HG02973 (cell line): ENCODE results near the gene DGKQ.
A peak's percentile ranks its signal among the peaks of the same experiment; 100 is the strongest.
"Not testable (repeated sequence)": the region's sequence is repeated elsewhere in the genome, so short reads cannot be mapped to it uniquely, and the experiment has no call there.

ENCODE experiments used
- ATAC-seq: cut with Tn5 transposase; IDR thresholded peaks from one replicate; pipeline ENCODE4 v1.9.1; 2021; ENCODE audit warnings: moderate library complexity; ENCODE audit not compliant: unreplicated experiment

The DGKQ gene

GRCh38 chr4:952881-953573, 20.3 kb downstream of the DGKQ start:
- no peak for ATAC-seq

DNA sequence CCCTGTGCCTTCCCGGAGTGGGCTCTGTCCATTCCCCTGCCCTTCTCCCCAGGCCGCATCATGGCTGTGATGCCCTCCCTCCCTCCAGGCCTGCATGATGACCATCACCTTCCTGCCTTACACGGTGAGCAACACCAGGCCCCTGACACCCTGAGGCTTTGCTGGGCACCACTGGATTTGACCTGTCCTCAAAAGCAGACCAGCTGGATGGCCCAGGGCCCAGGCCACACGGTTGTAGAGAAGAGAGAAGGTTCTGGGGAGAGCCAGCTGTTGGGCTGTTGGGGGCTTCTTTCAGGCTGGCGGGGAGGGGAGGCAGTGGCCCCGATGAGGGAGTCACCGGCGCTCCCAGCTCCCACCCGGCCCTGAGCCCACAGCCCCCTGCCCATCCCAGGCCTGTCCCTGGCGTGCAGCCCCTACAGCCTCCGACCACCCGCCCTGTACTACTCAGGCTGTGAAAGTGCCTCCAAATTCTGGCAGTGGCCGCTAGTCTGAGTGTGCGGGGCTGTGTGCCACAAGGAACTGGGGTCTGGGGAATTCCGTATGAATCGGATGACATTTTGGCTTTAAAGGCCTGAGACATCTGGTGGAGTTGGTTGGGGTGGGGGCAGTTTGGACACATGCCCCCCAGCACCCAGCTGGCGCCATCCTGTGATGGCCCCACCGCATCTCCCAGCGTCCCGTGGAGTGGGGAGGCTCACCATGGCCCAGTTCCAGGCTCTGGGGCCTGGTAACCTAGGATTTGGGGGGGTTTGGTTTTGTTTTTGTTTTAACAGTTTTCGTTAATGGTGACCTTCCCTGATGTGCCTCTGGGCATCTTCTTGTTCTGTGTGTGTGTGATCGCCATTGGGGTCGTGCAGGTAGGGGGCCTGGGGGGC, 21.5 kb downstream of the DGKQ start:
- no peak for ATAC-seq

- no peak for ATAC-seq
Observed at GRCh38 chr4:951186-951585, 22.2 kb downstream of the DGKQ start.

GRCh38 chr4:950136-951020, 23.0 kb downstream of the DGKQ start:
- no peak for ATAC-seq

DNA sequence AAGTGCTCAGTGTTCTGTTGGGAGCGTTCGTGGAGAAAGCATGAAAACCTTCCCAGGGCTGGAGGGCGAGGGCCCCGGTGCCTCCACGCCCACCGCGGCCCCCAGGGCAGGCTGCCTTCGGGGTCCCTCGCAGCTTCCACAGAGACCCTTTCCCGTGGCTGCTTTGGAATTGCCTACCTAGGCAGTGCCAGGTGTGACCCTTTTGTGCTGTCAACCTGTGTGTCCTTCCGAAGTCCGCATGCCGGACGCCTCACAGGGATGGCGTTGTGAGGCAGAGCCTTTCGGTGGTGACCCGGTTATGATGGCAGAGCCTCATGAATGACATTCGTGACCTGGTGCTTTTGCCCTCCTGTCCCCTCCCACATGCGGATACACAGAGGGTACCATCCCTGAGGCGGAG, 23.7 kb downstream of the DGKQ start:
- no peak for ATAC-seq

DNA sequence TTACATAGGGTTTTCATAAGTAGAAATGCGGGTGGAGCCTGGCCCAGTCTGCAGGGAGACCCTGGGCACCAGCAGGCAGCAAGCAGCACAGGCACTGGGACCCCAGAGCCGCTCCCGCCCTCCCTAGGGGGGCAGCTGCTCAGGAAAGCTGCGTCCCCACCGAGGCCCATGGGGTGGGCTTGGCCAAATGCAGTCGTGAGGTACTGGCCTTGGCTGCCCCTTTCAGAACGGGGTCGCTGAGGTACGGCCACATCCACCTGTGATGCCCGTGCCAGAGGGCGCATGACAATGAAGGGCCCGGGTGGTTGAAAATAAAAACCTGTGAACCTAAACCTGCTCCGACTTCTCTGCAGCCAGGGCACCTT, 24.5 kb downstream of the DGKQ start:
- no peak for ATAC-seq

DNA sequence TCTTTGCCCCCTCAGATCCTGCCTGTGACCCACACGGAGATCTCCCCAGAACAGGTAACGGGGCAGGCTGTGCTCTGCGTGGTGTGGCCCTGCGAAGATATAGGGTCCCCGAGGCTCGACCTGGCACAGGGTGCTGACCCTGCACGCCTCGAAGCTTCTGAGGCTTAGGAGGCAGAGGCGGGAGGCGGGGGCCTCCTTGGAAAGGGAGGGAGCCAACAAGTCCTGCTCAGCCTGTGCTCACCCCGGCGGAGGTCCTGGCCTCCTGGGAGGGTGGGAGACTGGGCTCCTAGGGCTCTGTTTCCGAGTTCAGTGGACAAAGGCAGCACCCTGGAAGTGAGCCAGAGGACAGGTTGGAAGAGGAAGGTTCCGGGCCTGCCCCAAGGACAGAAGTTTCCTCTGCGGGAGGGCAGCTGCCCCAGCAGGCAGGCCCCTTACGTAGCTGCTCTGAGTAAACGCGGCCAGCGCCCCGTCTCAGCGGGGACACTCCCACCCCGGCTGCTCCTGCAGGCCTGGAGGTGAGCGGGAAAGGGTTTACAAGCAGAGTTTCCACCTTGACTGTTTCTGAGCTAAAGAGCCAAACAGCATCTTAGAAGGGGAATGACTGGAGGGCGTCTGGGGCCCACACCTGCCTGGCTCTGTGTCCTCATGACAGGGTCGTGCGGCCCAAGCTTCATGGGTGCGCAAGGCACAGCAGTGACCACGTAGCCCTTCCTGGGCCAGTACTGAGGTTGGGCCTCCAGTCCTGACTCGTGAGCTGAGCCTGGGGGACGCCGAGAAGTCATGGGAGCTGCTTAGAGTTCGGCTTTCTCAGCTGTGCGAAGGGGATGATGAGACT, 25.1 kb downstream of the DGKQ start:
- ATAC-seq: no peak

DNA sequence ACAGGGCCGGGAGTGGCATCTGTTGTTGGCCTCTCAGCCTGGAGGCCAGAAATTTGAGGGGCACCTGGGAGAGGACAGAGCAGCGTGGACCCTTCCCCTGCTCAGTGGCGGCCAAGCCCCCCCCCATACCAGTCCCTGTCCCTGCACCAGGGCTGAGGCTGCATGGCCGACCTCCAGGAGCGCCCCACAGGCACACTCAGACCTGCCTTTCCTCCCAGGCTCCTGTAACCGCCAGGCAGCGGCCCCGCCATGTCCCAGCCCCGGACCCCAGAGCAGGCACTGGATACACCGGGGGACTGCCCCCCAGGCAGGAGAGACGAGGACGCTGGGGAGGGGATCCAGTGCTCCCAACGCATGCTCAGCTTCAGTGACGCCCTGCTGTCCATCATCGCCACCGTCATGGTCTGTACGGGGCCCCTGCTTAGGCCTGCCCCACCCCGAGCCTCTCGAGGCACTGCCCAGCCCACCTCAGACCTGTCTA, 25.8 kb downstream of the DGKQ start:
- ATAC-seq: no peak

- no peak for ATAC-seq
Observed at GRCh38 chr4:946517-947471, 26.6 kb downstream of the DGKQ start.

DNA sequence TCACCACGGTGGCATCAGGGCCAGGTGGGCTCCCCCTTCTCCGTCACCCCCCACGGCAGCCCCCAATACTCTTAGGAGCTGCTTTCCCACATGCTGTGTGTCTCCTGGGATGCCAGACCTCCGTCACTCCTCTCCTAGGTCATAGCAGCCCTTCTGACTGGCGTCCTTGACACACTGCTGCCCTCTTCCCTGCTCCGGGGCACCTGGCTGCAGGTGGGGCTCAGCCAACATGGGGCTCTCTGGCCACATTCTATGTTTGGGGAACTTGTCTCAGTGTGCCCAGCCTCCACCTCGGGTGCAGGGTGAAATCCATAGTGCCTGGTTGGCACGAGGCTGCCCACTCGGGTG, 27.3 kb downstream of the DGKQ start:
- no peak for ATAC-seq

DNA sequence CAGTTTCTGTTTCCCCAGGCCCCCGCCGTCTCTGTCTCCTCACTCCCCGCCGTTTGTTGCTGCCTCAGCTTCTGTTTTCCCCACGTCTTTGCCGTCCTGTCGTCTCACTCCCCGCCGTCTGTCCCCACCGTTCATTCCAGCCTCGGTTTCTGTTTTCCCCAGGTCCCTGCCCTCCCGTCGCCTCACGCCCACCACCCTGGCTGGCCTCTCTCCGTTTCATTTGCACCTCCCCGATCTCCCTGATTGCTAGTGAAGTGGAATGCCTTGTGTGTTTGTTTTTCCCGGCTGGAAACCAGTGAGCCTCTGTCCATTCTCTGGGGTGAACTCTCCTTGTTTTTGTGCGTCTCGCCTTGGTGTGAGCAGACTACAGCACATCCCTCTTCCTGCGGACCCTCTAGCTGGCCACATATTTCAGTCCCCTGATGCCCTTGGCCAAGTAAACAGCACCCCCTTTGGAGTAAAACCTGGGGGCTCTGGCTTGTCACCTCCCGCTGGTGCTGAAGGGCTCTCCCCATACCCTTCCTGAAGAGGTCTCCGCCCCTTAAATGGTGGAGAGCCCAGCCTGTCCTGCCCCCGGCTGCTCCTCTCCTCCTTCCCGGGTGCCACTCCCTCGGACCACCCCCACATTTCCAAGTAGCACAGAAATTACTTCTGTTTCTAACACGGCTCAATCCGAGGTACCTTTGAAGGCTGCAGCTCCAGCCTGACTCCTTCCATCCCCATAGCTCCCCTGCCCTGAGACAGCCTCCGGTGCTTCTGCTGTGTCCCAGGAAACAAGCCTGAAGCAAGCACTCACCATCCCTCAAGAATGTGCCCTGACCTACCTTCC, 27.9 kb downstream of the DGKQ start:
- no peak for ATAC-seq

GRCh38 chr4:939508-939907, 33.9 kb downstream of the DGKQ start:
- not testable (repeated sequence) for ATAC-seq

DNA sequence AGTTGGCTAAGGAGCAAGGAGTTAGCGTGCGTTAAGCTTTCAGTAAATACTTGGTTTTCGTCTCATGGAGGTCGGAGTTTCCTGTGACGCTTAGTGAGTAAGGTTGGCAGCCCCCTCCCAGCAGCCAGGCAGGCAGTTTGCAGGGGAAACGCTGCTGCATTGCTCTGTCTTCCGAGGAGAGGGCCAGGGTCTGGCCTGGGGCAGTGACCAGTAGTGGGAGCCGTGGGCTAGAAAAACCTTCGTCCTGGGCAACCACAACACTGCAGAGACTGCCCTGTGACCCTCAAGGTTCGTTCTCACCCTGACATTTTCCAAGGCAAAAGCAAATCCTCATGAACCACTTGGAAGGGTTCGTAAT, 40.7 kb downstream of the DGKQ start:
- peak; percentile 1 for ATAC-seq

- peak; percentile 81 for ATAC-seq
Observed at GRCh38 chr4:931960-932712, 41.2 kb downstream of the DGKQ start, which contains the start of the genes GAK and TMEM175. TSS of gene GAK (minus strand) at chr4:932316. CDS start at chr4:932187, 129 bp downstream. TSS of gene TMEM175 (plus strand) at chr4:932460. CDS start at chr4:947740, 15,280 bp downstream.

- ATAC-seq: no peak
Observed at GRCh38 chr4:931194-931959, 42.0 kb downstream of the DGKQ start.

DNA sequence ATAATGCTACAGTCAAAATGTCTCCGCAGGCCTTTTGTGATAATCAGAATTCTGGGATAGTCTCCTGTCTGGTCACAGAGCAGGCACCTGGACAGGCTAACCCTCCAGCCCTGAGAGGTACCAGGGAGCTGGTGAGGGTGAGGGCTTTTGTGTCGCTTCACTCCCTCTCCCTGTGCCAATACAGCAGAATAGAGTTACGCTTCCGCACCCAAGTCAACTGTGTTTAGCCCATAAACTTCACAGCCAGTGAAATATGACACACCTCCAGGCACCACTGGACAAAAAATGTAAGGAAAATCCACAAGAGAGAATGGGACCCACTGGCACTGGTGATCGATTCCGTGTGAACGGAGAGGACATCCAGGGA, 42.6 kb downstream of the DGKQ start:
- no peak for ATAC-seq

- ATAC-seq: no peak
Observed at GRCh38 chr4:930028-930551, 43.3 kb downstream of the DGKQ start.
